Trophoblast cell (in vitro differentiated cells and primary cell): ENCODE measurements around the gene LRIG1.

Experiments
- DNase-seq, 2 donors: peaks; one replicate each; pipeline ENCODE4 v3.0.0-alpha.2; 2016
- H2AFZ ChIP-seq: 2 replicates; pipeline ENCODE4 v1.6.1; 2013; ENCODE audit warnings: low read length, moderate library complexity, mild to moderate bottlenecking; ENCODE audit not compliant: insufficient read depth, poor library complexity
- H2AK5ac ChIP-seq: 2 replicates; pipeline ENCODE4 v1.6.1; 2013; ENCODE audit warnings: mild to moderate bottlenecking, low read length
- H2BK120ac ChIP-seq: 2 replicates; pipeline ENCODE4 v1.6.1; 2013; ENCODE audit warnings: low read length, mild to moderate bottlenecking, moderate library complexity; ENCODE audit not compliant: insufficient read depth, poor library complexity
- H2BK12ac ChIP-seq: 2 replicates; pipeline ENCODE4 v1.6.1; 2013; ENCODE audit warnings: mild to moderate bottlenecking, low read length, moderate library complexity
- H2BK5ac ChIP-seq: 2 replicates; pipeline ENCODE4 v1.6.1; 2013; ENCODE audit warnings: low read length, low read depth, moderate library complexity, mild to moderate bottlenecking; ENCODE audit not compliant: poor library complexity
- H3K14ac ChIP-seq: 2 replicates; pipeline ENCODE4 v1.6.1; 2013; ENCODE audit warnings: mild to moderate bottlenecking, low read length
- H3K18ac ChIP-seq: 2 replicates; pipeline ENCODE4 v1.6.1; 2013; ENCODE audit warnings: mild to moderate bottlenecking, low read length
- H3K23ac ChIP-seq: 2 replicates; pipeline ENCODE4 v1.6.1; 2013; ENCODE audit warnings: low read length
- H3K27ac ChIP-seq: 2 replicates; pipeline ENCODE4 v1.5.1; 2013; ENCODE audit warnings: low read depth, mild to moderate bottlenecking, inconsistent platforms, low read length, moderate library complexity
- H3K27me3 ChIP-seq: 2 replicates; pipeline ENCODE4 v1.6.1; 2013; ENCODE audit warnings: inconsistent platforms, mild to moderate bottlenecking, low read length, moderate library complexity; ENCODE audit not compliant: insufficient read depth
- H3K36me3 ChIP-seq, 2 experiments: 1 replicate in 1 of 2; 2 replicates in 1 of 2; pipeline ENCODE4 v1.6.1; 2013; ENCODE audit warnings: low read length in 2 of 2, mild to moderate bottlenecking in 2 of 2, moderate library complexity in 1 of 2; ENCODE audit not compliant: insufficient read depth in 2 of 2, control insufficient read depth in 1 of 2
- H3K4ac ChIP-seq: 2 replicates; pipeline ENCODE4 v1.6.1; 2013; ENCODE audit warnings: low read depth, mild to moderate bottlenecking, low read length, moderate library complexity
- H3K4me1 ChIP-seq, 2 experiments: 1 replicate in 1 of 2; 2 replicates in 1 of 2; pipeline ENCODE4 v1.6.1; 2013; ENCODE audit warnings: low read length in 2 of 2, mild to moderate bottlenecking in 2 of 2, moderate library complexity in 1 of 2; ENCODE audit not compliant: insufficient read depth in 2 of 2, control insufficient read depth in 1 of 2
- H3K4me2 ChIP-seq: 2 replicates; pipeline ENCODE4 v1.6.1; 2013; ENCODE audit warnings: inconsistent platforms, mild to moderate bottlenecking, low read length, moderate library complexity
- H3K4me3 ChIP-seq: 2 replicates; pipeline ENCODE4 v1.5.1; 2013; ENCODE audit warnings: mild to moderate bottlenecking, low read depth, low read length, inconsistent platforms
- H3K79me1 ChIP-seq: one replicate; pipeline ENCODE4 v1.6.1; 2013; ENCODE audit warnings: low read length
- H3K79me2 ChIP-seq: 2 replicates; pipeline ENCODE4 v1.6.1; 2013; ENCODE audit warnings: low read length, mild to moderate bottlenecking; ENCODE audit not compliant: control insufficient read depth, insufficient read depth, poor library complexity
- H3K9ac ChIP-seq: 2 replicates; pipeline ENCODE4 v1.6.1; 2013; ENCODE audit warnings: mild to moderate bottlenecking, low read length
- H3K9me3 ChIP-seq: 2 replicates; pipeline ENCODE4 v1.6.1; 2013; ENCODE audit warnings: low read depth, mild to moderate bottlenecking, control low read depth, inconsistent platforms, low read length; ENCODE audit not compliant: insufficient read depth
- H4K12ac ChIP-seq: 2 replicates; pipeline ENCODE4 v1.6.1; 2013; ENCODE audit warnings: low read depth, mild to moderate bottlenecking, low read length, moderate library complexity
- H4K8ac ChIP-seq: 2 replicates; pipeline ENCODE4 v1.6.1; 2013; ENCODE audit warnings: low read depth, mild to moderate bottlenecking, low read length, moderate library complexity
- H4K91ac ChIP-seq: one replicate; pipeline ENCODE4 v1.6.1; 2013; ENCODE audit warnings: low read depth, mild to moderate bottlenecking, low read length, moderate library complexity
- WGBS: extraction: QIAGEN DNeasy Blood & Tissue Kit; methylation state at CpG from one replicate; pipeline ENCODE4 v1.1.7; 2013; ENCODE audit warnings: missing lambda C conversion rate; ENCODE audit not compliant: insufficient read length, insufficient coverage; ENCODE audit errors: extremely low coverage; 5-methylcytosine and 5-hydroxymethylcytosine counted together

Gene LRIG1

GRCh38 chr3:66490984-66491383, 9.8 kb downstream of the LRIG1 start:
- Histone ChIP-seq H3K18ac (no peak overlapping the region), H3K27ac (no peak overlapping the region), H3K9ac (no peak overlapping the region), H3K4me3 (no peak overlapping the region), H3K4me1 (no peaks in the 10 kb centered on the region), H3K79me2 (no peaks in the 10 kb centered on the region), H3K4ac (no peak overlapping the region), H2BK12ac (no peak overlapping the region), H4K8ac (no peak overlapping the region), H4K91ac (no peak overlapping the region), H4K12ac (no peak overlapping the region), H3K36me3 (no peaks in the 10 kb centered on the region), H2BK5ac (no peak overlapping the region), H3K14ac (no peak overlapping the region), H3K4me2 (no peak overlapping the region), H2AFZ (no peak overlapping the region), H2BK120ac (no peak overlapping the region), H3K79me1 (no peaks in the 10 kb centered on the region), H3K23ac (no peak overlapping the region), H3K9me3 (no peaks in the 10 kb centered on the region), H3K27me3 (no peaks in the 10 kb centered on the region), H2AK5ac (no peak overlapping the region)
- WGBS = no CpG with 5 or more reads among the region's 1 CpG
- no peak for DNase-seq

GRCh38 chr3:66490214-66490613, 10.6 kb downstream of the LRIG1 start:
- H3K9ac ChIP-seq = peak overlapping the region; percentile 48
- no peaks in the 10 kb centered on the region for H3K79me1 ChIP-seq
- H3K36me3 ChIP-seq = no peaks in the 10 kb centered on the region
- no peak overlapping the region for H3K14ac ChIP-seq
- no CpG with 5 or more reads among the region's 4 CpGs for WGBS
- H2AK5ac ChIP-seq = no peak overlapping the region
- no peak overlapping the region for H3K27ac ChIP-seq
- no peaks in the 10 kb centered on the region for H3K27me3 ChIP-seq
- no peak overlapping the region for H2AFZ ChIP-seq
- no peak overlapping the region for H3K4me3 ChIP-seq
- no peaks in the 10 kb centered on the region for H3K4me1 ChIP-seq
- no peak overlapping the region for H4K12ac ChIP-seq
- no peak overlapping the region for H3K4ac ChIP-seq
- no peaks in the 10 kb centered on the region for H3K9me3 ChIP-seq
- no peak overlapping the region for H3K23ac ChIP-seq
- no peak overlapping the region for H4K91ac ChIP-seq
- no peak overlapping the region for H4K8ac ChIP-seq
- H2BK5ac ChIP-seq = no peak overlapping the region
- no peak overlapping the region for H2BK120ac ChIP-seq
- no peak overlapping the region for H3K4me2 ChIP-seq
- H2BK12ac ChIP-seq = no peak overlapping the region
- no peak for DNase-seq
- no peak overlapping the region for H3K18ac ChIP-seq
- no peaks in the 10 kb centered on the region for H3K79me2 ChIP-seq

- Histone ChIP-seq H3K23ac (no peak overlapping the region), H3K79me2 (no peaks in the 10 kb centered on the region), H2BK12ac (no peak overlapping the region), H2BK5ac (no peak overlapping the region), H3K4me2 (no peak overlapping the region), H3K14ac (no peak overlapping the region), H3K36me3 (no peaks in the 10 kb centered on the region), H3K9me3 (no peaks in the 10 kb centered on the region), H3K9ac (no peak overlapping the region), H3K4ac (no peak overlapping the region), H3K27ac (no peak overlapping the region), H2BK120ac (no peak overlapping the region), H2AK5ac (no peak overlapping the region), H4K8ac (no peak overlapping the region), H3K4me3 (no peak overlapping the region), H4K91ac (no peak overlapping the region), H2AFZ (no peak overlapping the region), H3K27me3 (no peaks in the 10 kb centered on the region), H4K12ac (no peak overlapping the region), H3K18ac (no peak overlapping the region), H3K4me1 (no peaks in the 10 kb centered on the region), H3K79me1 (no peaks in the 10 kb centered on the region)
- WGBS = no CpG with 5 or more reads among the region's 4 CpGs
- DNase-seq = no peak
Observed at GRCh38 chr3:66489581-66489980, 11.2 kb downstream of the LRIG1 start.

- Histone ChIP-seq H4K12ac (no peak overlapping the region), H2BK12ac (no peak overlapping the region), H2BK5ac (no peak overlapping the region), H4K91ac (no peak overlapping the region), H2AK5ac (no peak overlapping the region), H3K4me3 (no peak overlapping the region), H3K27me3 (no peaks in the 10 kb centered on the region), H3K79me2 (no peaks in the 10 kb centered on the region), H2AFZ (no peak overlapping the region), H3K27ac (no peak overlapping the region), H3K4ac (no peak overlapping the region), H3K18ac (no peak overlapping the region), H4K8ac (no peak overlapping the region), H3K14ac (no peak overlapping the region), H3K4me1 (no peaks in the 10 kb centered on the region), H3K9me3 (no peaks in the 10 kb centered on the region), H3K4me2 (no peak overlapping the region), H3K36me3 (no peaks in the 10 kb centered on the region), H3K79me1 (no peaks in the 10 kb centered on the region), H3K9ac (no peak overlapping the region), H2BK120ac (no peak overlapping the region), H3K23ac (no peak overlapping the region)
- no peak for DNase-seq
- no CpG with 5 or more reads among the region's 2 CpGs for WGBS
Observed at GRCh38 chr3:66489115-66489514, 11.7 kb downstream of the LRIG1 start.
